Esophagus squamous epithelium (tissue), 4 donors: Measurements from ENCODE around the gene RSU1.

Experiments used
- CTCF ChIP-seq, 6 experiments: fragments of 450-650 bp in 4 of 6; fragments of 200-600 bp in 2 of 6; sonication (generic) in 2 of 6; IDR thresholded peaks; one replicate each; pipeline ENCODE4 v1.5.1; 2016 to 2019; ENCODE audit warnings: antibody characterized with exemption in 6 of 6, mild to moderate bottlenecking in 4 of 6, moderate library complexity in 4 of 6
- POLR2A ChIP-seq, 4 donors: fragments of 450-650 bp; IDR thresholded peaks; one replicate each; pipeline ENCODE4 v1.6.1; 2017; ENCODE audit warnings: antibody characterized with exemption in 4 of 4, mild to moderate bottlenecking in 4 of 4, moderate library complexity in 3 of 4

DNA sequence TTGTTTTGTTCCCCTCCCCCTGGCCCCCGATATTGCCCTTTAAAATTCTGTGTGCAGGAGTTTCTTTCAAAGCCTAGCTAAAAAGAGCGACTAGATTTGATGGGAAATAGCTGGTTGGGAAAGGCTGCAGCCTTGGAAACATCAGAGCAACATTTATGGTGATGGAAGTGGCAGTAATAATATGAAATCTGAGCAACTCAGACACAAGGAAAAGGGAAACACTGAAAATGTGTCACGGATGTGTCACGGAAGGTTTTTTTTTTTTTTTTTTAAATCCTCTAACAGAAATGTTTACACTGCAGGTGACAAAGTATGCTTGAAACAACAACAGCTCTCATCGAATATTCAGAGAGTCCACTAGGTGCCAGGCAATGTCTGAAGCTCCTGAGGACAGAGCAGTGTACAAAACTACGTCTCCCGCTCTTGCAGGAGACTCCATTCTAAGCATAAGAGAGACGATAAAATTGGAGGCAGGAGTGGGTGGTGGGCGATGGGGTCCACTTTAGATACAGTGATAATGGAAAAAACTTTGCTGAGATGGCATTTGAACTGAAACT is 143.0 kb downstream of the RSU1 start:
- no peak for TF ChIP-seq POLR2A (IDR thresholded peaks at IDR 0.05)
- TF ChIP-seq CTCF (IDR thresholded peaks at IDR 0.05), result no peak
